ENCODE measurements around the gene MGLL.

The MGLL gene

DNA sequence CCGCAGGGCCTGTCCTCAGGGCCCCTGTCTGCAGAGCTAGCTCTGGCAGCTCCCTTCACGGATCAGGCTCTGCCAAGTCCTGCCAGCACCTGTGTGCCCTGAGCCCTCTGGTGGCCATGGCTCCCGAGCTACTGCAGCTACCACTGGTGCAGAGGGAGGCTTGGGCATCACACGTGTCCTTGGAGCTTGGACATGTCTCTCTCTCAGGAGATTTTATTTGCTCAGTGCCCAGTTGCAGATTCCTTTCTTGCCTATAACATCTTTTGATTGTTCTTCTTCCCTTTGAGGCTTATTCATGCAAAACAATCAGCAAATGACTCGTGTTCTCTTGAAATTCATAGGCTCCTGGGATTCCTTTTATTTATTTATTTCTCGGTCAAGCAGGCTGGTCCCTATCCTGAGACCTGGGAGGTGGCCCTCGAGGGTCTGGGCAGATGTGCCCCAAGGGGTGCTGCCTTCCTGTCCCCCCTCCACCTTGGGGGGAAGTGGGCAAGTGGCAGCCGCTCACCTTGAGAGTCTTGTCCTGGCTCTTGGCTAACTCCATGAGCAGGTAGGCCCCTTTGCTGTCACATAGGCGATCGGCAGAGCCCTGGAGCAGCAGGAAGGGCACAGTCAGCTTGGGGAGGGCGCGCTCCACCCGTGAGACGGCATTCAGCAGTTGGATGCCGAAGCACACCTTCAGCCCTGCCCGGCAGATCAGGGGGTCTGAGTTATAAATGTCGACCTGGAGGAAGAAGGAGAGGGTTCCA is 127.7 kb downstream of the MGLL start:
- Histone ChIP-seq H3K4me1 (ENCODE audit: control insufficient read depth in 1 of 2, insufficient read depth in 1 of 2, low read depth in 1 of 2, low read length in 1 of 2) (peaks cover 16 to 22% of the 10 kb centered on the region in 2 experiments), H3K36me3 (no peaks in the 10 kb centered on the region), H3K27ac (peak overlapping the region; percentile 38), H3K4me3 (ENCODE audit: low read depth in 1 of 2, low read length in 1 of 2) (no peak overlapping the region), H3K27me3 (no peaks in the 10 kb centered on the region), H3K9me3 (no peaks in the 10 kb centered on the region)
- TF ChIP-seq, protein P1, sequence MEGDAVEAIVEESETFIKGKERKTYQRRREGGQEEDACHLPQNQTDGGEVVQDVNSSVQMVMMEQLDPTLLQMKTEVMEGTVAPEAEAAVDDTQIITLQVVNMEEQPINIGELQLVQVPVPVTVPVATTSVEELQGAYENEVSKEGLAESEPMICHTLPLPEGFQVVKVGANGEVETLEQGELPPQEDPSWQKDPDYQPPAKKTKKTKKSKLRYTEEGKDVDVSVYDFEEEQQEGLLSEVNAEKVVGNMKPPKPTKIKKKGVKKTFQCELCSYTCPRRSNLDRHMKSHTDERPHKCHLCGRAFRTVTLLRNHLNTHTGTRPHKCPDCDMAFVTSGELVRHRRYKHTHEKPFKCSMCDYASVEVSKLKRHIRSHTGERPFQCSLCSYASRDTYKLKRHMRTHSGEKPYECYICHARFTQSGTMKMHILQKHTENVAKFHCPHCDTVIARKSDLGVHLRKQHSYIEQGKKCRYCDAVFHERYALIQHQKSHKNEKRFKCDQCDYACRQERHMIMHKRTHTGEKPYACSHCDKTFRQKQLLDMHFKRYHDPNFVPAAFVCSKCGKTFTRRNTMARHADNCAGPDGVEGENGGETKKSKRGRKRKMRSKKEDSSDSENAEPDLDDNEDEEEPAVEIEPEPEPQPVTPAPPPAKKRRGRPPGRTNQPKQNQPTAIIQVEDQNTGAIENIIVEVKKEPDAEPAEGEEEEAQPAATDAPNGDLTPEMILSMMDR (IDR thresholded peaks at IDR 0.05) = peak; percentile 55

DNA sequence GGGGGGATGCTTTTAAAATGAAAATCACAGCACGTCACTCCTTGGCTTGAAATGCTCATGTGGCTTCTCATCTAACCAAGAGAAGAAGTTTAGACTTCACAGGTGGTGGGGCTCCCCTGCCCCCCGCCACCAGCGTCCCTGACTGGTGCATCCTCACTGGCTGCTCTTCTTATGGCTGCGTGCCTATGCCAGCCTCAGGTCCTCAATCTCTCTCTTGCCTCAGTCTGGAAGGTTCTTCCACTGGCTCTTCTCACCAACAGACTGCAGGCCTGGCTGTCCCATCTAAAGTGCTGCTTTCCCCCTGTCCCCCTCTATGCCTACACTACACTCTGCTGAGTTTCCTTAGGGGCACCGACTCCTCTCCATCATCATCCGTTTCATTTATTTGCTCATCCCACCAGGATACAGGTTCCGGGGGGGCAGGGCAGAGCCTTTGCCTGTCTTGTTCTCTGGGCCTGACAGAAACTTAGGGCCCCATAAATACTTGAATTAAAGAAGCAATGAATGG is 128.9 kb downstream of the MGLL start:
- TF ChIP-seq, protein P1 (IDR thresholded peaks at IDR 0.05) = no peak
- Histone ChIP-seq H3K27me3 (no peaks in the 10 kb centered on the region), H3K36me3 (no peaks in the 10 kb centered on the region), H3K4me3 (ENCODE audit: low read depth in 1 of 2, low read length in 1 of 2) (no peak overlapping the region), H3K4me1 (ENCODE audit: control insufficient read depth in 1 of 2, insufficient read depth in 1 of 2, low read depth in 1 of 2, low read length in 1 of 2) (peaks cover 16 to 22% of the 10 kb centered on the region in 2 experiments), H3K9me3 (no peaks in the 10 kb centered on the region), H3K27ac (no peak overlapping the region)

DNA sequence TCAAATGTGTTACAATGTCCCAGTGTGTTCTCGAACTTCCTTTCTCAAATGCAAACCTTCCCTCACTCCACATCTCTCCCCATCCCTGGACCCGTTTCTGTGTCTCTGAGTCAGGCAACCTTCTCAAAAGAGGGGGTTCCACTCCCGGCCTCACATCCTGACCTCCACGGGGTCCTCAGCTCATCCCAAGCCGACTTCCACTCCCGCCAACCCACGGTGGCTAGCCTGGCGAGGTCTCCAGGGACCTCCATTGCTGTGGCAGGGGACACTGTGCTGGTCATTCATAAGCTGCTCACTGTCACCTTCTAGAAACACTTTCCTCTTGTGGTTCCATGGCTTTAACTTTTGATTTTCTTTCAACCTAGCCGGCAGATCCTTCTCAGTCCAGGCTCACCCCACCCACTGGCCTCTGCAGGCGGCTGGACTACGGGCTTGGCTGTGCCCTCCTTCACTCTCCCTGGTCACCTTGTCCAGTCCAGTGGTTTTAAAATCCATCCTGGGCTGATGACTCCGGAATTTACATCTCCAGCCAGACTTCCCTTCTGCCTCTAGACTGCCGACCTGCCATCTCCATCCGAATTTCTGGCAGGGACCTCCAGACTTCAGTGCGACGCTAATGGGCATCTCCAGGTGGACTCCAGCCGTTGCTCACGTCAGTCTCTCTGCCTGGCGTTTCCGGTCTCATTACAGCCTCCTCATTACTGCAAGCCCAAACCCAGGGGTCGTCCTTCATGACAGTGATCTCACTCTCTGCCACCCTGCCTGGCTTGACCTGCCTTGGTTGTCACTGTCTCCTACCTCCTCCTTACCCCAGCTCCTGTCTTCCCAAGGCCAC is 129.6 kb downstream of the MGLL start:
- no peaks in the 10 kb centered on the region for H3K9me3 ChIP-seq
- no peaks in the 10 kb centered on the region for H3K27me3 ChIP-seq
- no peaks in the 10 kb centered on the region for H3K36me3 ChIP-seq
- H3K4me1 ChIP-seq (ENCODE audit: control insufficient read depth in 1 of 2, insufficient read depth in 1 of 2, low read depth in 1 of 2, low read length in 1 of 2) = peaks cover 14 to 22% of the 10 kb centered on the region in 2 experiments
- no peak overlapping the region for H3K4me3 ChIP-seq (ENCODE audit: low read depth in 1 of 2, low read length in 1 of 2)
- no peak overlapping the region for H3K27ac ChIP-seq
- TF ChIP-seq, protein P1 (IDR thresholded peaks at IDR 0.05) = no peak

DNA sequence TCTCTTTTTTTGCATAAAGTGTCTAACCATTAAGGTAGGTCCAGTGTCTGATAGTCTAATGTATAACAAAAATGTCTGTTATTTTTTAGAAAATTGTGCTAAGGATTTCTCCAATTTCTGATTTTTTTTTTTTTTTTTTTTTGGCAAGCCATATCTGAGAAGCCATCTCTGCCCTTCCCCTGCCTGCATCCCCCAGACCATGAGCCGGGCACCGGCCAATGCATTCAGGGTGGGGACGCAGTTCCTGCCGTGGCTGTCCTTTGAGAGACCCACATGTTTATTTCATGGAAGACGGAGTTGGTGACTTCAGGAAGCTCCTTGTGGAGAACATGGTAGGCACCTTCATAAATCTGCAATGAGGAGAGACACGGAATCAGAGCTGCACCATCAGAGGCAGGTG is 130.3 kb downstream of the MGLL start:
- H3K27ac ChIP-seq = no peak overlapping the region
- no peaks in the 10 kb centered on the region for H3K27me3 ChIP-seq
- TF ChIP-seq, protein P1 (IDR thresholded peaks at IDR 0.05) = no peak
- H3K36me3 ChIP-seq = no peaks in the 10 kb centered on the region
- no peak overlapping the region for H3K4me3 ChIP-seq (ENCODE audit: low read depth in 1 of 2, low read length in 1 of 2)
- H3K9me3 ChIP-seq = no peaks in the 10 kb centered on the region
- H3K4me1 ChIP-seq (ENCODE audit: control insufficient read depth in 1 of 2, insufficient read depth in 1 of 2, low read depth in 1 of 2, low read length in 1 of 2) = peaks cover 7 to 14% of the 10 kb centered on the region in 2 experiments

DNA sequence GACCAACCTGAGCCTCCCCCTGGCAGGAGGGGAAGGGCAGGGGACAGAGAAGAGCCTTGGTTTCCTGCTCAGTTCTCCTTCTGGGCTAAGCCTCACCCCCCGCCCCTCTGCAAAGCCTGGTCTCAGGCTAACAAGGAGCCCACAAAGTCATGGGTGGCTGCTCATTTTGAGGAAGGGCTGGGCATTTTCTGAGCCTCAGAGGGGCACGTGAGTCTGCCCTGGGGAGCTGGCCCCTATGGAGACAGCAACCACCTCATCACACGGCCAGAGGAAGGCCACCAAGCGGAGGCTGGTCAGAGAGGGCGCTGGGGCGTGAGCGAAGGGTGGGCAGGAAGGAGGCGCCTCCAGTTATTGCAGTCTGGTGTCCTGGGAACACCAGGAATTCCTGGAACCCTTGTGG is 130.8 kb downstream of the MGLL start:
- Histone ChIP-seq H3K27me3 (no peaks in the 10 kb centered on the region), H3K27ac (peak overlapping the region; percentile 38), H3K36me3 (no peaks in the 10 kb centered on the region), H3K9me3 (no peaks in the 10 kb centered on the region), H3K4me3 (ENCODE audit: low read depth in 1 of 2, low read length in 1 of 2) (no peak overlapping the region), H3K4me1 (ENCODE audit: control insufficient read depth in 1 of 2, insufficient read depth in 1 of 2, low read depth in 1 of 2, low read length in 1 of 2) (peaks cover 2 to 10% of the 10 kb centered on the region in 2 experiments)
- TF ChIP-seq, protein P1 (IDR thresholded peaks at IDR 0.05) = no peak
